H1 (cell line): ENCODE measurements around the gene ABHD4. TPM values are rescaled to one million over a fixed set of nuclear protein-coding genes. Genes with fewer than 3 reads are reported as not detected.

Experiments
- ATF3 ChIP-seq: IDR thresholded peaks from 2 replicates; pipeline ENCODE4 v1.6.1; 2011; ENCODE audit warnings: low read depth, mild to moderate bottlenecking, low read length; ENCODE audit not compliant: insufficient read depth
- CBX8 ChIP-seq: fragments of 300-800, 300-1000 bp; sonication (generic); IDR thresholded peaks from 2 replicates; pipeline ENCODE4 v1.7.1; 2016; ENCODE audit warnings: low read depth, low read length, borderline replicate concordance
- HDAC2 ChIP-seq, 2 experiments: fragments of 300-600 bp in 1 of 2; sonication (generic) in 1 of 2; IDR thresholded peaks; 2 replicates each; pipeline ENCODE4 v1.6.1; 2011 to 2012; ENCODE audit warnings: low read depth in 2 of 2, low read length in 2 of 2, mild to moderate bottlenecking in 2 of 2, moderate library complexity in 2 of 2, borderline replicate concordance in 1 of 2, inconsistent platforms in 1 of 2
- HDAC6 ChIP-seq: IDR thresholded peaks from one replicate; pipeline ENCODE4 v1.7.1; 2012; ENCODE audit warnings: low read depth, mild to moderate bottlenecking, inconsistent platforms, low read length, moderate library complexity
- polyA plus RNA-seq, 7 experiments: library from polyadenylated mRNA; depleted of rRNA in 3 of 7; stranded (reverse) in 5 of 7; unstranded in 2 of 7; fragments of >200 nt in 5 of 7; fragments of 200-250 nt in 2 of 7; gene quantifications; 1 replicate in 5 of 7; 2 replicates in 1 of 7; 4 replicates in 1 of 7; pipeline versions ENCODE4 v1.2.1 to v1.2.3, GENCODE V29; 2011 to 2013; ENCODE audit warnings: missing spikeins in 2 of 7, mixed read lengths in 2 of 7
- total RNA-seq: library from RNA; stranded (reverse); fragmentation: NEBNext Ultra II Directional; extraction: Animal tissue kit (Norgen Biotek cat#: 25700); gene quantifications from 2 replicates; pipeline ENCODE4 v1.2.1, GENCODE V29; 2021

Gene ABHD4
- total and polyA plus RNA-seq, 2 of the 8 experiments (the other 6 are each of a cell fraction or from before 2014, with no cell fraction given): 32.4 to 42.9 TPM

DNA sequence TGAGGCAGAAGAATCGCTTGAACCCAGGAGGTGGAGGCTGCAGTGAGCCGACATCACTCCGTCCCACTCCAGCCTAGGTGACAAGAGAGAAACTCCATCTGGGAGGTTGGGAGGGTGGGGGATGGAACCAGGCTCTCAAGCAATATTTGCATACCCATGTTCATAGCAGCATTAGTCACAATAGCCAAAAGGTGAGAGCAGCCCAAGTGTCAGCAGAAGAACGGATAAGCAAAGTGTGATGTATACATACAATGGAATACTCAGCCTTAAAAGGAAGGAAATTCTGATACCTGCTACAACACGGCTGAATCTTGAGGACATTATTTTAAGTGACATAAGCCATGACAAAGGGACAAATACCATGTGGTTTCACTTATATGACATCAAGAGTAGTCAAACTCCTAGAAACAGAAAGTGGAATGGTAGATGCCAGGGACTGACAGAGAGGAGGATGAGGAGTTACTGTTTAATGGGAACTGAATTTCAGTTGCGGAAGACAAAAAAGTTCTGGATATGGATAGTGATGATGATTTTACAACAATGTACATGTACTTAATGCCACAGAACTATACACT, 20.7 kb upstream of the ABHD4 start (continued):
- TF ChIP-seq HDAC2 (IDR thresholded peaks at IDR 0.05; ENCODE audit: borderline replicate concordance in 1 of 2, low read depth in 2 of 2, low read length in 2 of 2) (no peak), HDAC6 (no peak), ATF3 (no peak), CBX8 (no peak)
